HCT116 (cell line): Measurements from ENCODE around the gene SLC25A10. TPM values are rescaled to one million over a fixed set of nuclear protein-coding genes. Genes with fewer than 3 reads are reported as not detected.

Source experiments
- ATAC-seq: fragments of 200-7000 bp; cut with Tn5 transposase; 2 replicates; pipeline ENCODE4 v1.9.1; 2020; ENCODE audit warnings: mild to moderate bottlenecking, moderate library complexity
- BruUV-seq: library from RNA; stranded (reverse); fragments of 400-500 nt; replicated peaks from 2 replicates; lab custom pipeline; 2021; lab: Mats Ljungman, UMichigan
- CTCF ChIA-PET: fragments of 300-600 bp; sonication (Branson Sonifier 250); formaldehyde crosslinking; loops from one replicate; lab custom pipeline; 2021; ENCODE audit warnings: antibody characterized with exemption; lab: Charles Lee
- POLR2A ChIA-PET: fragments of 300-600, 350-600 bp; sonication (Branson Sonifier 250); formaldehyde crosslinking; loops from one replicate; lab custom pipeline; 2021; ENCODE audit warnings: antibody characterized with exemption; lab: Charles Lee
- RAD21 ChIA-PET, 2 experiments: fragments of 300-600 bp; sonication (Branson Sonifier 250); formaldehyde crosslinking; loops; one replicate each; lab custom pipeline; 2023; ENCODE audit warnings: low total read pairs in 2 of 2; ENCODE audit not compliant: uncharacterized antibody in 2 of 2, unreplicated experiment in 2 of 2, low non-redundant PET in 1 of 2; lab: Charles Lee
- DNase-seq: peaks from one replicate; pipeline ENCODE4 v3.0.0-alpha.2; 2010; ENCODE audit warnings: low read depth, low spot score
- H2AFZ ChIP-seq: fragments of 200-600 bp; shearing (Covaris generic), sonication (generic); 2 replicates; pipeline ENCODE4 v1.6.1; 2017; ENCODE audit warnings: low read depth, mixed run types, mixed read lengths, antibody characterized with exemption, low read length; ENCODE audit not compliant: poor library complexity, severe bottlenecking
- H3K27ac ChIP-seq: 2 replicates; pipeline ENCODE4 v1.5.1; 2012; ENCODE audit warnings: low read depth, low read length
- H3K27me3 ChIP-seq: fragments of 200-600 bp; sonication (generic); 2 replicates; pipeline ENCODE4 v1.6.1; 2016; ENCODE audit warnings: mixed run types, low read length, mixed read lengths; ENCODE audit not compliant: insufficient read depth
- H3K36me3 ChIP-seq, 2 experiments: fragments of 200-500 bp in 1 of 2; fragments of 200-600 bp in 1 of 2; sonication (Bioruptor generic) in 1 of 2; sonication (generic) in 1 of 2; 2 replicates each; pipeline versions ENCODE4 v1.5.1 to v1.6.1; 2014 to 2016; ENCODE audit warnings: low read length in 2 of 2, inconsistent platforms in 1 of 2, mixed read lengths in 1 of 2, mixed run types in 1 of 2; ENCODE audit not compliant: insufficient read depth in 2 of 2, control insufficient read depth in 1 of 2
- H3K4me1 ChIP-seq, 2 experiments: fragments of 200-600 bp in 1 of 2; sonication (generic) in 1 of 2; 2 replicates each; pipeline versions ENCODE4 v1.5.1 to v1.6.1; 2012 to 2017; ENCODE audit warnings: low read length in 2 of 2, inconsistent platforms in 1 of 2, mild to moderate bottlenecking in 1 of 2, mixed read lengths in 1 of 2, mixed run types in 1 of 2, moderate library complexity in 1 of 2; ENCODE audit not compliant: insufficient read depth in 2 of 2, control insufficient read depth in 1 of 2
- H3K4me2 ChIP-seq: fragments of 200-600 bp; sonication (generic); 2 replicates; pipeline ENCODE4 v1.6.1; 2017; ENCODE audit warnings: mixed run types, low read length, mixed read lengths
- H3K4me3 ChIP-seq, 2 experiments: fragments of 200-600 bp in 1 of 2; sonication (generic) in 1 of 2; replicated peaks in 1 of 2; 2 replicates each; pipeline ENCODE4 v1.5.1; 2011 to 2016; ENCODE audit warnings: low read length in 2 of 2, control low read depth in 1 of 2, low read depth in 1 of 2, mild to moderate bottlenecking in 1 of 2, mixed read lengths in 1 of 2, mixed run types in 1 of 2
- H3K79me2 ChIP-seq: fragments of 200-600 bp; sonication (generic); 2 replicates; pipeline ENCODE4 v1.6.1; 2017; ENCODE audit warnings: mild to moderate bottlenecking, mixed run types, low read length, moderate library complexity, mixed read lengths; ENCODE audit not compliant: insufficient read depth
- H3K9ac ChIP-seq: fragments of 200-600 bp; sonication (generic); 2 replicates; pipeline ENCODE4 v1.6.1; 2016; ENCODE audit warnings: low read length, mixed read lengths
- H3K9me2 ChIP-seq: fragments of 200-600 bp; sonication (generic), shearing (Covaris generic); 2 replicates; pipeline ENCODE4 v1.6.1; 2017; ENCODE audit warnings: mixed run types, mild to moderate bottlenecking, moderate library complexity; ENCODE audit not compliant: insufficient read depth
- H3K9me3 ChIP-seq, 2 experiments: fragments of 200-500 bp in 1 of 2; fragments of 200-600 bp in 1 of 2; sonication (Bioruptor generic) in 1 of 2; sonication (generic) in 1 of 2; 2 replicates each; pipeline ENCODE4 v1.6.1; 2014 to 2017; ENCODE audit warnings: low read length in 2 of 2, mixed read lengths in 2 of 2, inconsistent platforms in 1 of 2, low read depth in 1 of 2, mild to moderate bottlenecking in 1 of 2, mixed run types in 1 of 2, moderate library complexity in 1 of 2; ENCODE audit not compliant: control insufficient read depth in 1 of 2, insufficient read depth in 1 of 2
- H4K20me1 ChIP-seq: fragments of 200-600 bp; sonication (generic), shearing (Covaris generic); 2 replicates; pipeline ENCODE4 v1.6.1; 2017; ENCODE audit warnings: mixed run types, mild to moderate bottlenecking, moderate library complexity; ENCODE audit not compliant: insufficient read depth
- CBX3 ChIP-seq: IDR thresholded peaks from 2 replicates; pipeline ENCODE4 v1.6.1; 2012; ENCODE audit warnings: low read depth
- CEBPB ChIP-seq: IDR thresholded peaks from 2 replicates; pipeline ENCODE4 v1.6.1; 2012; ENCODE audit warnings: low read depth
- CTCF ChIP-seq, 3 experiments: fragments of 200-600 bp in 1 of 3; sonication (generic) in 1 of 3; IDR thresholded peaks in 2 of 3; conservative IDR thresholded peaks in 1 of 3; 2 replicates each; pipeline ENCODE4 v1.5.1; 2012 to 2017; ENCODE audit warnings: low read depth in 2 of 3, low read length in 2 of 3, antibody characterized with exemption in 1 of 3, borderline replicate concordance in 1 of 3, control low read depth in 1 of 3, mild to moderate bottlenecking in 1 of 3, mixed read lengths in 1 of 3, mixed run types in 1 of 3, moderate library complexity in 1 of 3; ENCODE audit not compliant: insufficient read depth in 1 of 3
- EGR1 ChIP-seq: IDR thresholded peaks from 2 replicates; pipeline ENCODE4 v1.6.1; 2012; ENCODE audit warnings: low read depth
- ELF1 ChIP-seq: IDR thresholded peaks from 2 replicates; pipeline ENCODE4 v1.6.1; 2012; ENCODE audit warnings: low read depth, borderline replicate concordance
- EZH2 ChIP-seq: fragments of 200-600 bp; sonication (generic); IDR thresholded peaks from 2 replicates; pipeline ENCODE4 v1.6.1; 2017; ENCODE audit warnings: antibody characterized with exemption, mixed run types
- EZH2phosphoT487 ChIP-seq: fragments of 200-600 bp; IDR thresholded peaks from 2 replicates; pipeline ENCODE4 v1.6.1; 2018; ENCODE audit warnings: antibody characterized with exemption, borderline replicate concordance
- FOSL1 ChIP-seq: IDR thresholded peaks from 2 replicates; pipeline ENCODE4 v1.6.1; 2012; ENCODE audit warnings: low read depth
- MAX ChIP-seq: IDR thresholded peaks from 2 replicates; pipeline ENCODE4 v1.6.1; 2012
- POLR2A ChIP-seq: IDR thresholded peaks from 2 replicates; pipeline ENCODE4 v1.7.0; 2011; ENCODE audit warnings: borderline replicate concordance; ENCODE audit not compliant: insufficient read depth, insufficient read length; ENCODE audit errors: extremely low read depth
- RAD21 ChIP-seq: IDR thresholded peaks from 2 replicates; pipeline ENCODE4 v1.6.1; 2012; ENCODE audit warnings: low read depth, mild to moderate bottlenecking
- SIN3A ChIP-seq: IDR thresholded peaks from 2 replicates; pipeline ENCODE4 v1.6.1; 2012; ENCODE audit warnings: low read depth
- SP1 ChIP-seq: IDR thresholded peaks from 2 replicates; pipeline ENCODE4 v1.6.1; 2012; ENCODE audit warnings: low read depth
- TCF7L2 ChIP-seq: IDR thresholded peaks from 2 replicates; pipeline ENCODE4 v1.7.0; 2011; ENCODE audit warnings: borderline replicate concordance, inconsistent platforms; ENCODE audit not compliant: insufficient read depth, insufficient read length; ENCODE audit errors: extremely low read depth
- YY1 ChIP-seq: IDR thresholded peaks from 2 replicates; pipeline ENCODE4 v1.6.1; 2011; ENCODE audit warnings: low read length, low read depth, moderate library complexity, mild to moderate bottlenecking; ENCODE audit not compliant: insufficient replicate concordance; ENCODE audit errors: extremely low read depth
- ZFX ChIP-seq: fragments of 450-650 bp; IDR thresholded peaks from 2 replicates; pipeline ENCODE4 v1.6.1; 2017
- ZNF274 ChIP-seq: fragments of 200-500 bp; sonication (Bioruptor generic); IDR thresholded peaks from 2 replicates; pipeline ENCODE4 v1.6.1; 2014; ENCODE audit warnings: mild to moderate bottlenecking, low read depth, low read length, inconsistent platforms
- intact Hi-C: fragments of 100-400 bp; cut with micrococcal nuclease; formaldehyde crosslinking; loops from 2 replicates; pipeline ENCODE4 v1.10.0; 2022
- total RNA-seq: library from RNA; stranded (reverse); gene quantifications from one replicate; pipeline ENCODE4 v1.2.1, GENCODE V29; 2021; ENCODE audit not compliant: unreplicated experiment

SLC25A10 gene
- total RNA-seq, 1 experiment from 2014 or later, result 70.8 TPM

- peak; percentile 40; the same call in 1 of the 2 replicates for ATAC-seq
- no peaks in the 10 kb centered on the region for H3K9me2 ChIP-seq
- peaks cover 13 to 34% of the 10 kb centered on the region in 2 experiments for H3K36me3 ChIP-seq
- no peaks in the 10 kb centered on the region for H3K9me3 ChIP-seq
- peak overlapping the region; percentile 85 for H3K9ac ChIP-seq
- H2AFZ ChIP-seq, result no peak overlapping the region
- peak overlapping the region; percentile 96 for H3K4me2 ChIP-seq
- H3K27ac ChIP-seq, result peak overlapping the region; percentile 92
- POLR2A ChIA-PET, result interaction anchor here (0.6 to 4.4 kb wide), 12 partner anchors 8 to 171 kb away, joined by 3 to 33 read pairs (median 5); partner anchors contain the start of genes ACTG1, CCDC137, MRPL12 and OXLD1
- peaks cover 6% of the 10 kb centered on the region; the same call in 1 of the 2 replicates for H4K20me1 ChIP-seq
- TF ChIP-seq CBX3, result no peak
- TF ChIP-seq FOSL1, result no peak
- TF ChIP-seq POLR2A, result no peak
- no peak for TF ChIP-seq SIN3A
- TF ChIP-seq ELF1, result no peak
- no peak for TF ChIP-seq CEBPB
- TF ChIP-seq ZNF274, result no peak
- no peak for TF ChIP-seq ZFX
- no peak for TF ChIP-seq CTCF (IDR thresholded peaks at IDR 0.05 in 2 of 3, conservative IDR thresholded peaks at IDR 0.05 in 1 of 3; ENCODE audit: borderline replicate concordance in 1 of 3, insufficient read depth in 1 of 3, low read depth in 2 of 3, low read length in 2 of 3)
- TF ChIP-seq SP1, result no peak
- TF ChIP-seq TCF7L2, result no peak
- no peak for TF ChIP-seq YY1
- TF ChIP-seq RAD21, result no peak
- TF ChIP-seq EZH2, result no peak
- TF ChIP-seq EGR1, result no peak
- no peak for TF ChIP-seq MAX
- no peak for TF ChIP-seq EZH2phosphoT487
- no TSS peak for BruUV-seq
- H3K27me3 ChIP-seq, result no peaks in the 10 kb centered on the region
- intact Hi-C loops, result loop anchor here (1.0 to 2.0 kb wide), 2 partner anchors 16 to 20 kb away; partner anchors contain the start of gene MRPL12
- peaks cover 18 to 23% of the 10 kb centered on the region in 2 experiments for H3K4me1 ChIP-seq
- RAD21 ChIA-PET, result interaction anchor here (0.7 to 1.2 kb wide), 5 partner anchors 8 to 157 kb away, joined by 4 to 5 read pairs (median 4); partner anchors contain the start of genes CCDC137 (in 1 of the 2), MRPL12 (in 1 of the 2) and OXLD1 (in 1 of the 2)
- no peak for DNase-seq
- peaks cover 67% of the 10 kb centered on the region for H3K79me2 ChIP-seq
- peak overlapping the region; percentile 86 to 99 for H3K4me3 ChIP-seq
- CTCF ChIA-PET, result interaction anchor here (1.2 kb wide), 1 partner anchor 8 kb away, joined by 8 read pairs; no protein-coding TSS in a partner anchor
These were observed 28.9 kb upstream of the SLC25A10 start for GRCh38 chr17:81683208-81683583.
